Measurements from ENCODE around the gene MTMR12.
A peak's percentile ranks its signal among the peaks of the same experiment; 100 is the strongest.

The MTMR12 gene

GRCh38 chr5:32233696-32234447, 78.9 kb downstream of the MTMR12 start:
- TF ChIP-seq CTCF (IDR thresholded peaks at IDR 0.05; ENCODE audit: unreplicated experiment in 3 of 3) = no peak
- no peaks in the 10 kb centered on the region for H3K9me3 Mint-ChIP-seq
- H3K36me3 Mint-ChIP-seq (ENCODE audit: low read depth) = peaks cover 48% of the 10 kb centered on the region
- H3K4me1 Mint-ChIP-seq = peaks cover 23% of the 10 kb centered on the region
- H3K4me3 Mint-ChIP-seq = no peak overlapping the region
- H3K27me3 Mint-ChIP-seq (ENCODE audit: low read depth) = no peaks in the 10 kb centered on the region
- H3K27ac Mint-ChIP-seq = peak overlapping the region; percentile 41 to 86 (median 64)

- no peak overlapping the region for H3K4me3 Mint-ChIP-seq
- H3K9me3 Mint-ChIP-seq = no peaks in the 10 kb centered on the region
- TF ChIP-seq CTCF (IDR thresholded peaks at IDR 0.05; ENCODE audit: unreplicated experiment in 3 of 3) = no peak
- peak overlapping the region in 2 of 3 experiments; percentile 64 to 86 for H3K27ac Mint-ChIP-seq
- peaks cover 23% of the 10 kb centered on the region for H3K4me1 Mint-ChIP-seq
- H3K36me3 Mint-ChIP-seq (ENCODE audit: low read depth) = peaks cover 52% of the 10 kb centered on the region
- no peaks in the 10 kb centered on the region for H3K27me3 Mint-ChIP-seq (ENCODE audit: low read depth)
Observed at GRCh38 chr5:32233220-32233695, 79.5 kb downstream of the MTMR12 start.

DNA sequence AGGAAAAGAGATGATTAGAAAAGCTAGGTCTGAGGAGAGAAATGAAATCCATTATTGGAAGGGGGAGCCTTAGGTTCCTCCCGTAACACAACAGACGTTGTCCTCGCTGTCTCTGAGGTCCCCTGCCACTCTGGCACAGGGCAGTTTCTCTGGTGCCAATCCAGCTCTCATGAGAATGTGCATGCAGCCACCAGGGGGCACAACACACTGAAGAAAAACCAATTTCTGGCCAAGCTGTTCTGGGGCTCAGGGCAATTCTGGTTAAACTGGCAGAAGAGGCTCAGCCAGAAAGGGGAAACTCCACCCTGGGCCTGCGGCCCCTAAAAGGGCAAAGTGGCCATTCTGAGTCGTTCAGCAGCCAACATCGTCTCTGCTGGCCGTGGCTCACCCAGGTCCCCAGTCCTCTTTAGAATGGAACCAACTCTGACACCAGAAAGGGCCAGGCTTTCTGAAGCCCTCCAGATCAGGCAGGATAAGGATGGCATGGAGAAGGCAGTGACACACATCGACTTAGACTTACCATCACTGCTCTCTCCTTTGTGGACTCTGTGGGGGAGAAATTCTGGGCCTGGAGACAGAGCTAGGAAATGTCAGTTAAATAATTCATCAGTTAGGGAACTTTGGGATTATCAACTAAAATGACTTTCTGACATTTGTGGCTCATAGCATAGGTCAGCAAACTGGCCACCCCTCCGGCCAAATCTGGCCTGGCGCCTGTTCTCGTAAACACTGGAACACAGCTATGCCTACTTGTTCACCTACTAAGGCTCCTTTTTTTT, 80.1 kb downstream of the MTMR12 start:
- Mint-ChIP-seq H3K27ac (peak overlapping the region in 1 of 3 experiments; percentile 14), H3K36me3 (ENCODE audit: low read depth) (peaks cover 52% of the 10 kb centered on the region), H3K4me1 (peaks cover 23% of the 10 kb centered on the region), H3K4me3 (no peak overlapping the region), H3K27me3 (ENCODE audit: low read depth) (no peaks in the 10 kb centered on the region), H3K9me3 (no peaks in the 10 kb centered on the region)
- TF ChIP-seq CTCF (IDR thresholded peaks at IDR 0.05; ENCODE audit: unreplicated experiment in 3 of 3) = peak; percentile 57 to 71 (median 61)

DNA sequence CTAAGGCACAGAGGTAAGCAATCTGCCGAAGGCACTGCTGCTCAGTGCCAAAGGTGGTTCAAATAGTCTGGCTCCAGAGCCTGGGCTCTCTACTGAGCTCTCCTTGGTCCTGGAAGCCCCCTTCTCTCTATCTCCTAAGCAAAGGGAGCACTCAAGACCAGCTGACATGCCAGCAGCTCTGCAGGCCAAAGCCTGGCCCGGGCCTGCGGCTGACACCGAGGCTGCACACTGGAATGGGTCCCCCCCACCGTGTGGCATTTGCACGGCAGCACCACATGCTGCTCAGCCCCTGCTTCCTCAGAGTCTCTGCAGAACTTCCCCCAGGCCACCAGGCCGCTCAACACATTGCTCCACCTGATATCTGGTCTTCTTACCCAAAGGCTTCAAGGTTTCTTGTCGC, 80.8 kb downstream of the MTMR12 start:
- H3K27me3 Mint-ChIP-seq (ENCODE audit: low read depth) = no peaks in the 10 kb centered on the region

GRCh38 chr5:32231241-32231640, 81.5 kb downstream of the MTMR12 start:
- Mint-ChIP-seq H3K36me3 (ENCODE audit: low read depth) (peaks cover 51% of the 10 kb centered on the region), H3K9me3 (no peaks in the 10 kb centered on the region), H3K27ac (no peak overlapping the region), H3K4me3 (no peak overlapping the region), H3K27me3 (ENCODE audit: low read depth) (no peaks in the 10 kb centered on the region), H3K4me1 (peaks cover 23% of the 10 kb centered on the region)
- no peak for TF ChIP-seq CTCF (IDR thresholded peaks at IDR 0.05; ENCODE audit: unreplicated experiment in 3 of 3)

More for the DNA sequence above, 80.8 kb downstream of the MTMR12 start:
- Mint-ChIP-seq H3K36me3 (ENCODE audit: low read depth) (peaks cover 49% of the 10 kb centered on the region), H3K27ac (peak overlapping the region in 1 of 3 experiments; percentile 14), H3K4me3 (no peak overlapping the region), H3K9me3 (no peaks in the 10 kb centered on the region), H3K4me1 (peaks cover 23% of the 10 kb centered on the region)
- TF ChIP-seq CTCF (IDR thresholded peaks at IDR 0.05; ENCODE audit: unreplicated experiment in 3 of 3) = no peak

Measured in nephron (organoid).